ENCODE data around the gene GSTM1.

Gene GSTM1

DNA sequence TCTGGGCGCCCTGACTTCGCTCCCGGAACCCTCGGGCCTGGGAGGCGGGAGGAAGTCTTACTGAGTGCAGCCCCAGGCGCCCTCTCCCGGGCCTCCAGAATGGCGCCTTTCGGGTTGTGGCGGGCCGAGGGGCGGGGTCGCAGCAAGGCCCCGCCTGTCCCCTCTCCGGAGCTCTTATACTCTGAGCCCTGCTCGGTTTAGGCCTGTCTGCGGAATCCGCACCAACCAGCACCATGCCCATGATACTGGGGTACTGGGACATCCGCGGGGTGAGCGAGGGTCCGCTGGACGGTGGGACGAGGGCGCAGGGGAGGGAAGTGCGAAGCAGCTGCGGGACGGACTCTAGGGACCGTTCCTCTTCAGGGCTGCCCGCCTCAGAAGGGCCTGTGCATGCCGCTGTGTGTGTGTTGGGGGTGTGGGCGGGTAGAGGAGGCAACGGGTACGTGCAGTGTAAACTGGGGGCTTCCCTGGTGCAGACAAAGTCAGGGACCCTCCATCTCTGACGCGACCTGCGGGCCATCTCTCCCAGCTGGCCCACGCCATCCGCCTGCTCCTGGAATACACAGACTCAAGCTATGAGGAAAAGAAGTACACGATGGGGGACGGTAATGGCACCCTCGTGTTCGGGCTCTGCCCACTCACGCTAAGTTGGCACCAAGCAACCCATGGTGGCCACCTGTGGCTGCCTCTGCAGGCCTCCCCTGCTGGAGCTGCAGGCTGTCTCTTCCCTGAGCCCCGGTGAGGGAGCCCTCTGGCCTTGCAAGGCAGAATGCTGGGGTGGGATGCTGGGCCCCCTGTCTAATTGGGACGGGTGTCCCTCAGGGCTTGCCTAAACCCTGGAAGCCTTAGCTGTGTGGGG is at the start of gene GSTM1:
Gene GSTM1 (plus strand): TSS at position 177 of the 859 bp plus-strand sequence. CDS start 57 bp downstream, at position 234.
- DNase-seq (ENCODE audit: low read depth): no peak

DNA sequence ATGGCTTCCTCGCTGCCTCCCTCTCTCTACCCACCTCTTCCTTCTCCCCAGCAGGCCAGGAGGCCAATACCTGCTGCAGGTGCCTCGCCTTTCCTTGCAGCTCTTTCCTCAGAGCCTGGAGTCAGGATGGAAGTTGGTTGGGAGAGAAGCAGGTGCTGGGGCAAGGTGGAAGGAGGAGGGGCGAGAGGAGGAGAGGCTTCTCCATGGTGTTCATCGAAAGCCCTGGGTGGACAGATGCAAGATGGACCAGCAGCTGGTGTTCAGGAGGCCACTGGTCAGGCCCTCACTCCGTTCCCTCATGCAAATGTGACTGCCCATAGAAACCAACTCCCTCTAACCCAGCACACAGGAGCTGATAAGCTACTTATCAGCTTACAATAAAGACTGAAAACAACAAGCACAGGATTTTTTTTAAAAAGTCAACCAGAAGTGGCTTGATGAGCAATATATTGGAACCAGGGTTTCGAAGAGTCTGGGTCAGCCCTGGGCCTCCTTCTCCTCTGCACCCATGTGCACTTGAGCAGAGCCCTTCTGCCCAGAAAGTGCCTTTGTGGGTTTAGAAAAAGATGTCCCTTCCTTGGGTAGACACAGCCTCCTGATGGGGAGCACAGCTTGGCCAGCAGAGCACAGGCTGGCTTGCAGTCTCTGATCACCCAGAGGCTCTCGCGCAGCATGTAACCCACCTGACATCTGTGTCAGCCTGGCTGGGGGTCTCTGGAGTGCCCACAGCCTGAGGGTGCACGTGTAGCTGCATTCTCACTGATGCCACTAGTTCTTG is 48.4 kb upstream of the GSTM1 start:
- DNase-seq (ENCODE audit: low read depth): no peak

DNA sequence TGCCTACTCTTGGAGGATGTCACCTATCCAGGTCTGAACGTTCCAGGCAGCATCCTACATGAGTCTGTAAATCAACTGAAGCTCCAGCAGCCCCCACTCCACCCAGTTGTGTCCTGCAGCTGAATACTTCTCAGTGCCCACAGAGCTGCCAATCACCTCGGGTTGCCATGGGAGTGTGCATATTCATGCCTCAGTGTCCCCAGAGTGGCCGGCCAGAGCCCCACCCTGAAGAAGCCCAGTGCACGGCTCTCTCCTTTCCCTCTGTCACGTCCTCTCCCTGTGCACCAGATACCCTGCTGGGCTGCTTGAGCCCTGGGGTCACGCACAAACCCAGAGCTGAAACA is 47.8 kb upstream of the GSTM1 start:
- no peak for DNase-seq (ENCODE audit: low read depth)

DNA sequence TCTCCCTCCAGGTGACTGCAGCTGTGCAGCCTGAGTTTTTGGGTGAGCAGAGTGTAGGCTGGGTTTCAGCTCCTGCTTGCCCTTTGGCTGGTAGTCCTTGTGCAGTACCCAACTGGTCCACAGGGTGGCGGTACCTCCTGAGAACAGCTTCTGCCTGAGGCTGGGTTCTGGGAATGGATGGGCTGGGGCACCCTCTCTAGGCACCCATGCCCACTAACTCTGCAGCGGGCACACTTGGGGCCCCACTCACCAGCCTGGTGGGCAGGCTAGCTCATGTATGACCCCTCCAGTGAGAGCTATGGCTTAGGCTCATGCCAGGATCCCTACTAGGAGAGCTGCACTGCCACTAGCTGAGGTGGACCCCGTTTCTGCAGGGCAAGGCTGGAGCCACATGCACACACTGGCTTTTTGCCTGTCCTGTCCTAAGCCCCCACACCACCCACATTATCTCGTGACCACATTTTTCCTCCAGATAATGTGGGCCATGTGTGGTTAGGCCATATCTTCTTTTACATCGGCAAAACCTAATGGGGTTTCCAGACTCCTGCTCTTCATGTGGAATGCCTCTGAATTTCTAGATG is 47.2 kb upstream of the GSTM1 start:
- DNase-seq (ENCODE audit: low read depth): peak; percentile 93

DNA sequence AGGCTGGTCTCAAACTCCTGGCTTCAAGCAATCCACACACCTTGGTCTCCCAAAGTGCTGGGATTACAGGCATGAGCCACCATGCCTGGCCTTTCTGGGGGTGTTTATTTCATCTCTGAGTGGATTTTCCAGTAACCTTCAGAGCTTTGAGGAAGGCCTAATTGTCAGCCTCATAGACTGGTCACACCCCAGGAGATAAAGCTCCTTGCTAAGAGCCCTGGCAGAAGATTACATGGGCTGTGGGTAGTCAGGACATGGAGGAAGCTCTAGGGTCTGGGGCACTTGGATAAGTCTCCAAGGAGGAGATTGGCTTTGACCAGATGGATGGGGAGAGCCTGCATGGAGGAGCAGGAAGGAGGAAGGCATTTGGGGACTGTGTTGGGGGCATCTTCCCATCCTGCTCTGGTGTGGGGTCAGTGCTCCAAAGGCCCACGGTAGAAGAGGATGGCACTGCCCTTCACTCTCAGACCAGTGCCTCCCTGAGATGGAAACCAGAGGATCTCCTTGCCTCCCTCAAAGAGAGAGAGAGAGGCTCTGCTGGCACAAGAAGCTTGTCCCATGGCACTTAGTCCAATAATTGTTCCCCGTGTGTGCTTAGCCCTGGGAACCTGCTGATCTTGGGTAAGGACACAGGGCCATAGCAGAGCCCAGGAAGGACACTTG is 46.4 kb upstream of the GSTM1 start:
- DNase-seq (ENCODE audit: low read depth): no peak

DNA sequence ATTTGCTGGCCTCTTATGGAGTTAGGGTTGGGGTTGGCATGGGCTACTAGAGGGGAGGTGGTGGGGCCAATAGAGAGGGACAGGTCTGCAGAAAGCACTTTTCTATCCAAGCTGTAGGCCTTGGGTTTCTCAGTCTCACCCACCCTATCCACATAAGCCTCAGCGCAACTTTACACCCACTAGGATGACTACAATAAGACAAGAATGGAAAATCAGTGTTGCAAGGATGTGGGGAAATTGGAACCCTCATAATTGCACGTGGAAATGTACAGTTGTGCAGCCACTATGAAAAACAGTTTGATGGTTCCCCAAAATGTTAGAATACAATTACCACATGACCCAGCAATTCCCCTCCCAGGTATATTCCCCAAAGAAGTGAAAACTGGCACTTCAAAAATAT is 45.8 kb upstream of the GSTM1 start:
- no peak for DNase-seq (ENCODE audit: low read depth)

DNA sequence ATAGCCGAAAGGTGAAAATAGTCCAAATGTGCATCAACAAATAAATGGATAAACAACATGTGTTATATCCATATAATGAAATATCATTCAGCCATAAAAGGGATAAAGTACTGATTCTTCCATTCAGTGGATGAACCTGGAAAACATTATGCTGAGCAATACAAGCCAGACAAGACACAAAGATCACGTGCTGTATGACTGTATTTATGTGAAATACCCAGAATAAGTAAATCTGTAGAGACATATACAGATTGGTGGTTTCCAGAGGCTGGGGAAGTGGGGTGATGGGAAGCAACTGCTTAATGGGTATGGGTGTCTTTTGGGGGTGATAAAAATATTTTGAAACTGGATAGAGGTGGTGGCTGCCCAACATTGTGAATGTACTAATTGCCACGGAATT is 45.0 kb upstream of the GSTM1 start:
- no peak for DNase-seq (ENCODE audit: low read depth)

DNA sequence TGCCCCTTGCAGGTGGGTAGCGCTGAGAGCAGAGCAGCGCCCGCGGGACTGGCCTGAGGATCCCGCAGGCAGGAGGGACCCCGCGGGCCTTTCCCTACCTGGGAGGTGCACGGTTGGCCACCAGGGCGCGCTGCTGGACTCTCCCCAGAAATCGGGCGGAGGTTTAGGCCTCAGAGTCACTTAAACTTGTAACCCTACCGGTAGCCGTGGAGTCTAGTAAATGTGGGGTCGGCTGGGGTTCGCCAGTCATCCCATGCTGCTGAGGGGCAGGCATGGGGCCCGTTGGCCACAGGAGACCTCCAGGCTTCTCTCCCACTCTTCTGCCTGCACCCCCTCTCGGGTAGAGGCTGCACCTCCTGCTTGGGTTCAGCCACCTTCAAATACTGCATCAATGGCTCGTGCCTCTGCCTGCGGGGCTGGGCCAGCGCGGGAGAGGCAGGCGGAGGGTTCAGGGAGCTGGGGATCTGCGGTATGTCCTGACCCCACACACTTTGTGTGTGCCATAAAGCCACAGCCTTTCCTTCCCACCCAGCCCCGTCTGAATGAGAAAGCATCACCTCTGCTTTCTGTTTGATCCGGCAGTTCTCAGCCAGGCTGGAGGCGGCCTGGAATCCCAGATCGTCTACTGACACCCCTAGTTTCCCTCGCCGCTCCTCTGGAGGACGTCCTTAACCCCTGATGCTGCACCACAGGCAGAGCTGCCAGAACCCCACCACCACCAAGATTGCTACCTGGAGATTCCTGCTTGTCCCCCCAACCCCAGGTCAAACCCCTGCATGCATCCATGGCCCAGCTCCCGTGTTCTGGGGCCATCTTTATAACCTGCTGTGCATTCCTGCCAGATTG is 44.0 kb upstream of the GSTM1 start:
- DNase-seq (ENCODE audit: low read depth): peak; percentile 82

DNA sequence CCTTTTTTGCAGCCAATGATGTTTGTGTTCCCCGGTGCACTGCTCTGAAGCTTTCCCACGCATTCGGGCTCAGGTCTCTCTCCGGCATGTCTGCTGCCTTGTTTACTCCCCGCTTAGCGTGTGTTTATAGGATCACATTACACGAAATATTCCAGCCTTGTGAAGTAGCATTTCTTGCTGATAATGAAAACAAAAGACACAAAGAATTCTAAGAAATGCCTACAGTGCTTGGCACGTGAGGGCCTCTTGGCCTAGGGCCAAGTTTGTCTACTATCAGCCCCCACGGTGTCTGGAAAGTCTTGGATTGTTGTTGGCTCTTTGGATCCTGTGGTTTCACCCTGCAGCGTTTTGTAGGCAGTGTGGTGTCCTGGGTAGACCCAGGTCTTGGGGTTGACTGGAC is 42.9 kb upstream of the GSTM1 start:
- no peak for DNase-seq (ENCODE audit: low read depth)

DNA sequence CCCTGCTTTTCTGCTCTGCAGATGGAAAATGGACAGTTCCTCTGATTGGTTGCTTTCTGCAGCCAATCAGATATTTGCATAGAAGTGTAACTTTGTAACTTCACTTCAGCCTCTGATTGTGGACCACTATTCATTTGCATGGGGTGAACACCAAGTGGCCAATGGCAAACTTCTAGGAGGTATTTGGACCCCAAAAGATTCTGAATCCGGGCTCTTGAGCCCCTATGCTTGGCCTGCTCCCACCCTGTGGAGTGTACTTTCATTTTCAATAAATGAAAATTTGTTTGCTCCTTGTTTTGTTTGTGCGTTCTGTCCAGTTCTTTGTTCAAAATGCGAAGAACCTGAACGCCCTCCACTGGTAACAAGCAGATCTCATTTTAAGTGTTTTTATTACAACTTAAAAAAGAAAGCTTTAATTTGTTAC is 38.1 kb upstream of the GSTM1 start:
- no peak for DNase-seq (ENCODE audit: low read depth)

DNA sequence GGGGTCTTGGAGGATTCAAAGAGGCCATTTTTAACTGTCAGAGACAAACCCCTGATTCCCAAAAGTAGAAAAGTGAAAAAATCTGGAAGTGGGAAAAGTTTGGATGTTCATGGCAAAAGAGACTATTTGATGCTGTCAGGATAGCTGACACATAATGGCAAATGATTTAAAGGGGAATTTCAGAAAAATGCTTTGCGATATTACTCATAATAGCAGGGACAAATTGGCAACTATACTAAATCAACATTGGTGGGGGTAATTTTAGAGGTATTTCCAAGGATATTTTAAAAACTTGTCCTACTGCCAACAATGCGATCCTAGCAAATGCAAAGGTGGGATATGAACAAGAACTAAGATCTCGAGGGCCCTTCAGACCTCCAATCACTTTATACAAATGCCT is 37.0 kb upstream of the GSTM1 start:
- DNase-seq (ENCODE audit: low read depth): no peak

DNA sequence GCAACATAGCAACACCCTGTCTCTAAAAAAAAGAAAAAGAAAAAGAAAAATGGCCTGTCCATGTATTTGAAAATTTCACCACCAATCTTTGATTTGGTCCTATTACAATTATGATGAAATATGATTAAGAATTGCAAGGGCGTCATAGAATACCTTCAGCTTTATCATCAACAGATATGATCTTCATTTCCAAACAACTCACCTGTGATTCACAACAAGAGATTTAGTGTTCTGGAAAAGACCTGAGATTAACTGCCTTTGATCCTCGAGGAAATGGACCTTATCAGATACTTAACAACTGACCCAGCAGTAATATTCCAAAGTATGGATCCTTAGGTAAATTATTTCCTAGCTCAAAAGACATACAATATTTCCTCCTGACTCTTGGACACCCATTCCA is 35.2 kb upstream of the GSTM1 start:
- DNase-seq (ENCODE audit: low read depth): no peak

DNA sequence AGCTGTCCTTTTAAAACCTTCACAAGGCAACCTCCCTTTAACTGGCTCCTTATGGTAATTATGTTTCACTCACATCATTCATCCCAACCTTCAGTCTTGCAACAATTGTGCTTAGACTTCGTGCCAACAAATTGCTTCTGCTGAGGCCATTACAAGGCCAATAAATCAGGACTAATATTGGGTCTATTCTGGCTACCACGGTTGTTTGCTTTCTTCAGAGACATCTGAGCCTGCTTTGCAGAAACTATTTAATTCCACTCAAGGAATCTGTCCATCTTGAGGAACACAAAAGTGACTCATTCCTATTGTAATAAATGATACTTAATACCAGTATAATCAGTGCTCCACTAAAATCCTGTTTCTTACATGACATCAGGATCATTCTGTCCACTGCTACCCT is 34.3 kb upstream of the GSTM1 start:
- DNase-seq (ENCODE audit: low read depth): no peak

DNA sequence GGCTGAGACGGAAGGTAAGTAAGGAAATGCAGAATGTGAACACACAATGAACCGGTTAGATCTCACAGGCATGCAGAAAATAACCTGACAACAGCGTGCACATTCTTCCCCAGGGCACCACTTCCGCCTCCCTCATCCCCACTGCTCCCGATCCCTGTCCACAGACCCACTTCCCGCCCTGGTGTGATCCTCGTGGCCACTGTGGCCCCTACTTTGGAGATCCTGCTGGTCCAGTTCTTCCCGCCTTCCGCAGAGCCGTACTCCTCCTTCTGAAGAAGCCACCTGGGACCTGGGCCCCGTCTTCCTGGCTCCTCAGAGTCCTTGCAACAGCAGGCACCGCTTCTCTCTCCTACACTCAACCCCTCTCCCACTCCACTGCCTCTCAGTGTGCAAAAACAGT is 33.1 kb upstream of the GSTM1 start:
- no peak for DNase-seq (ENCODE audit: low read depth)

DNA sequence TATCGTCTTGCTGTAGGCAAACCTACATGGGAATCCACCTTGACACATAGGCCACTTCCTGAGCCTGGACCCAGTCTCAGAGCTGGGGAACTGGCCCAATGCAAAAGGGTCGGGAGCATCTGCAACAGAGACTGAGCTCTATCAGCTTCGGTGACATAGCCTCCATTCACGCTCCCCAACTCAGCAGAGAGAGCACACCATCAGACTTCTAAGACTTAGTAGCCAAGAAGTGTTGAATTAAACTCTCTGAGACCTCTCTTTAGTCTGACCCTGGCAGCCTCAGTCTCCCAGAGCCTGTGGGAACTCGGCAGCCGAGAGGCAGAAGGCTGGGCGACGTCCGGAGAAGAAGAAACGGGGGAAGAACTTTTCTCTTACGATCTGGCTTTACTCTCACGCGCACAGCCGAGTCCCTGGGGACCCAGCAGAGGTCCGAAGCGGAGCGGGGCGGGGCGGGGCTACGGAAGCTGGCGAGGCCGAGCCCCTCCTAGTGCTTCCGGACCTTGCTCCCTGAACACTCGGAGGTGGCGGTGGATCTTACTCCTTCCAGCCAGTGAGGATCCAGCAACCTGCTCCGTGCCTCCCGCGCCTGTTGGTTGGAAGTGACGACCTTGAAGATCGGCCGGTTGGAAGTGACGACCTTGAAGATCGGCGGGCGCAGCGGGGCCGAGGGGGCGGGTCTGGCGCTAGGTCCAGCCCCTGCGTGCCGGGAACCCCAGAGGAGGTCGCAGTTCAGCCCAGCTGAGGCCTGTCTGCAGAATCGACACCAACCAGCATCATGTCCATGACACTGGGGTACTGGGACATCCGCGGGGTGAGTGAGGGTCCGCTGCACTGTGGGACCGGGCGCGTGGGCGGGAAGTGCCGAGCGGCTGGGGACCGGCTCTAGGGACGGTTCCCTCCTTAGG is 31.8 kb upstream of the GSTM1 start, which contains the start of gene GSTM4:
Gene GSTM4 (plus strand): TSS at position 485 of the 905 bp plus-strand sequence. CDS start 291 bp downstream, at position 776.
- peak; percentile 32 for DNase-seq (ENCODE audit: low read depth)

DNA sequence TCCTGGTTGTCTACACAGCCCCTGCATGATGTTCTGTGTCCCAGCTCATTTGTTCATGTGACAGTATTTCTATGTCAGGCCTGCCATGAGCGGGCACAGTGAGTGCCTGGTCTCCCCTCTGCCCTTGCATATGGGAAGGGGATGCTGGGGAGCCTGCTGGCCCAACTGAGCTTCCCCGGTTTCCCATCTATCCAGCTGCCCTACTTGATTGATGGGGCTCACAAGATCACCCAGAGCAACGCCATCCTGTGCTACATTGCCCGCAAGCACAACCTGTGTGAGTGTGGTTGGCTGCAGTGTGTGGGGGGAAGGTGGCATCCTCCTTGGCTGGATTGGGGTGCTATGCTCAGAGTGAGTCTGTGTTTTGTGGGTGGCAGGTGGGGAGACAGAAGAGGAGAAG is 30.2 kb upstream of the GSTM1 start:
- DNase-seq (ENCODE audit: low read depth): no peak

DNA sequence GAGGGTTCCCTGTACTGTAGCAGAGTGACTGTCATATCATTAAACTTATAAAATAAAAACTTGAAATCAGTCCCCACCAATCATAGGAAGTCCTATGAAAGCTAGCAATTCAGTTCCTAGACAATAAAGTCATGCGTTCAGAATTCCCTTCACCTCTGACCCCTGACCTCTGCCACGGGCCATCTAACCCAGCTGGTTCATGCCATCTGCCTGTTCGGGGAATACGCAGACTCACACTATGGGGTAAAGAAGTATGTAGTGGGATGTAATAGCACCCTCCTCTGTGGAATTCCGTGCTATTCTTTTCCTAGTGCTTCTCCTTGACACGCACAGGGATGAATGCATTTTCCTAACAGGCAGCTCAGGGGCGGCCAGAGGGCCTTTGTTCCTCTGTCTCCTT is 29.6 kb upstream of the GSTM1 start:
- no peak for DNase-seq (ENCODE audit: low read depth)

DNA sequence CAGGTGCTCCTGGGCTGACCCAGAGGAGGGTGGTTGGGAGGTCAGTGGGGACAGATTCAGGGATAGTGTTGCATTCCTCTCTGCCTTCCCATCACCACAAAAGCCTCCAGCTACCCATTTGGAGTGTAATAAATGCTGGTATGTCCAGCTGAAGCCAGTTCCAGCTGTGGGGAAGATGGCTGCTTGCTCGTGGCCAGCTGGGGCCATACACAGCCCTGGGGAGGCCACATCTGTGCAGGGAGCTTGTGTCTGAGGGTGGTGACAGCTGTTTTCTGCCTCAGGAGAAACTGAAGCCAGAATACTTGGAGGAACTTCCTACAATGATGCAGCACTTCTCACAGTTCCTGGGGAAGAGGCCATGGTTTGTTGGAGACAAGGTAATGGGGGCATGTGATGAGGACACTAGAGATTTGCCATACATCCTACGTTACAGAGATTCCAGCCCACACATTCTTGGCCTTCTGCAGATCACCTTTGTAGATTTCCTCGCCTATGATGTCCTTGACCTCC is 29.0 kb upstream of the GSTM1 start:
- no peak for DNase-seq (ENCODE audit: low read depth)

DNA sequence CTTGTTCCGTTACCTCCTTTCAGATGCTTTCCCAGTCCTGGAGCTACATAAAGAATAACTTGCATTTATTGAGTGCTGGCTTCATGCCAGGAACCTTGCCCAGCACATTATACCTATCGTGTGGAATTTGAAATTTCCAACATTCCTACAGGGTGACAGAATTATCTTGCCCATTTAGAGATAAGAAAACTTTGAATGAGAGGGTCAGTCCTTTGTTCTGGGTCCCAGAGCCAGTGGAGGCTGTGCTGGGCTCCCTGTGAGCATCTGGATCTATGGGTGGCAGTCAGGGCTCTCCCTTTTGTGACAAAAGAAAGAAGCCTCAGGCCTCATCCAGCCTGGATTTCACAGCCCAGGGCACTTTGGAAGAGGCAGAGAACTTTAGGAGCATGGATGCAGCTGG is 28.5 kb upstream of the GSTM1 start:
- DNase-seq (ENCODE audit: low read depth): no peak

DNA sequence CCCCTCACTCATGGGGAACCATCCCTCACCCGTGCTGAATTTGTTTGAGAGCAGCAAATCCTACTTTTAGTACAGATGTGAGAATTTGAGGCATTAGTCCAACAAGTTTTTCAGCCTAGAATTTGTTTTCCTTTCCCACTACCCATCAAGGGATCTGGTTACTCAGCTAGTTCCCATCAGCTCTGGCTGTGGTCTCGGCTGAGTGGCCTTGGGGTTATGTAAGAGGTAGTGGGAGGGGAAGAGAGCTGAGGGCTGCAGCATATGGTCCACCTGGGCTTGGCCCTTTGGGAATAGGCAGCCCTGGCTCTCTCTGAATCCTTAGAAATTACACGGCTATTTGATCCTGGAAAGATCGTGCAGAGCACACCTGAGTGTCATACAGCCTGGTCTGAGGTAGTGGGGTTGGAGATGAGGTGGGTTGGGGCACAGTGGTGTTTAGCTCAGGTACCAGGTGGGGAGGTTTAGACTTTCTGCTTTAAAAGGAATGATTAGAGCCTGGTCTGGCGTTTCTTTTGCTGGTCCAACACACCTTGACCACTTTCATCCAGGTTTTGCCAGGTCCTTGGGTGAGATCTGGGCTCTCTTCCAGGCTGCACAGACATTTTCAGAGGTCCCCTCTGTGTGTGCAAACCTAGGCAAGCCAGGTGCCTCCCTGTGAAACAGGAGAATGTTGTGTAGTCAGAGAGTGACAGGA is 27.5 kb upstream of the GSTM1 start:
- no peak for DNase-seq (ENCODE audit: low read depth)

All from stimulated activated CD8-positive, alpha-beta memory T cell treated with anti-CD3 and anti-CD28 coated beads, Interleukin-15, amount 100 ng/mL, for 1 hour (primary cell).